Skeletal muscle satellite cell (primary cell): ENCODE data around the gene TGFB2.
A peak's percentile ranks its signal among the peaks of the same experiment; 100 is the strongest.

Experiments
- H3K27me3 ChIP-seq: 2 replicates; pipeline ENCODE4 v1.7.0; 2013; ENCODE audit warnings: low read length; ENCODE audit not compliant: control insufficient read depth, insufficient read depth
- H3K36me3 ChIP-seq: 2 replicates; pipeline ENCODE4 v1.7.0; 2013; ENCODE audit warnings: mild to moderate bottlenecking, control low read depth, low read length; ENCODE audit not compliant: insufficient read depth
- H3K4me1 ChIP-seq: 2 replicates; pipeline ENCODE4 v1.7.0; 2013; ENCODE audit warnings: low read length; ENCODE audit not compliant: control insufficient read depth, insufficient read depth
- H3K4me2 ChIP-seq: 2 replicates; pipeline ENCODE4 v1.7.0; 2013; ENCODE audit warnings: mild to moderate bottlenecking, low read length
- H3K4me3 ChIP-seq: 2 replicates; pipeline ENCODE4 v1.7.0; 2013; ENCODE audit warnings: low read length
- H3K9ac ChIP-seq: 2 replicates; pipeline ENCODE4 v1.7.0; 2013; ENCODE audit warnings: mild to moderate bottlenecking, low read depth, low read length, moderate library complexity
- H3K9me3 ChIP-seq: replicated peaks from 2 replicates; pipeline ENCODE4 v1.7.0; 2013; ENCODE audit warnings: mild to moderate bottlenecking, control low read depth, low read length

TGFB2 gene

GRCh38 chr1:218472885-218473284, 127.7 kb downstream of the TGFB2 start:
- Histone ChIP-seq H3K9me3 (no peaks in the 10 kb centered on the region), H3K4me2 (no peak overlapping the region), H3K27me3 (no peaks in the 10 kb centered on the region), H3K36me3 (no peaks in the 10 kb centered on the region), H3K9ac (no peak overlapping the region), H3K4me3 (no peak overlapping the region), H3K4me1 (peaks cover 37% of the 10 kb centered on the region)

- H3K36me3 ChIP-seq: no peaks in the 10 kb centered on the region
- H3K9me3 ChIP-seq: no peaks in the 10 kb centered on the region
- H3K4me1 ChIP-seq: peaks cover 41% of the 10 kb centered on the region
- H3K27me3 ChIP-seq: no peaks in the 10 kb centered on the region
- H3K9ac ChIP-seq: no peak overlapping the region
- no peak overlapping the region for H3K4me2 ChIP-seq
- no peak overlapping the region for H3K4me3 ChIP-seq
Observed at GRCh38 chr1:218473522-218473921, 128.4 kb downstream of the TGFB2 start.

- H3K36me3 ChIP-seq: no peaks in the 10 kb centered on the region
- no peak overlapping the region for H3K4me3 ChIP-seq
- H3K4me2 ChIP-seq: no peak overlapping the region
- H3K4me1 ChIP-seq: peaks cover 48% of the 10 kb centered on the region
- no peaks in the 10 kb centered on the region for H3K9me3 ChIP-seq
- H3K27me3 ChIP-seq: no peaks in the 10 kb centered on the region
- no peak overlapping the region for H3K9ac ChIP-seq
Observed at GRCh38 chr1:218474128-218474527, 129.0 kb downstream of the TGFB2 start.

GRCh38 chr1:218475275-218475674, 130.1 kb downstream of the TGFB2 start:
- Histone ChIP-seq H3K27me3 (no peaks in the 10 kb centered on the region), H3K4me3 (no peak overlapping the region), H3K9me3 (no peaks in the 10 kb centered on the region), H3K9ac (peak overlapping the region; percentile 9), H3K4me2 (no peak overlapping the region), H3K4me1 (peaks cover 59% of the 10 kb centered on the region), H3K36me3 (no peaks in the 10 kb centered on the region)

GRCh38 chr1:218475699-218476098, 130.6 kb downstream of the TGFB2 start:
- H3K9ac ChIP-seq: peak overlapping the region; percentile 28
- H3K4me3 ChIP-seq: no peak overlapping the region
- peaks cover 62% of the 10 kb centered on the region for H3K4me1 ChIP-seq
- no peaks in the 10 kb centered on the region for H3K36me3 ChIP-seq
- no peaks in the 10 kb centered on the region for H3K9me3 ChIP-seq
- no peak overlapping the region for H3K4me2 ChIP-seq
- H3K27me3 ChIP-seq: no peaks in the 10 kb centered on the region

- H3K9me3 ChIP-seq: no peaks in the 10 kb centered on the region
- H3K9ac ChIP-seq: peak overlapping the region; percentile 65
- H3K36me3 ChIP-seq: no peaks in the 10 kb centered on the region
- H3K4me2 ChIP-seq: peak overlapping the region; percentile 20
- no peak overlapping the region for H3K4me3 ChIP-seq
- H3K27me3 ChIP-seq: no peaks in the 10 kb centered on the region
- peaks cover 68% of the 10 kb centered on the region for H3K4me1 ChIP-seq
Observed at GRCh38 chr1:218476385-218476784, 131.2 kb downstream of the TGFB2 start.

- H3K27me3 ChIP-seq: no peaks in the 10 kb centered on the region
- peaks cover 71% of the 10 kb centered on the region for H3K4me1 ChIP-seq
- no peak overlapping the region for H3K9ac ChIP-seq
- no peak overlapping the region for H3K4me2 ChIP-seq
- no peaks in the 10 kb centered on the region for H3K9me3 ChIP-seq
- no peak overlapping the region for H3K4me3 ChIP-seq
- H3K36me3 ChIP-seq: no peaks in the 10 kb centered on the region
Observed at GRCh38 chr1:218478336-218478735, 133.2 kb downstream of the TGFB2 start.

- peaks cover 66% of the 10 kb centered on the region for H3K4me1 ChIP-seq
- H3K27me3 ChIP-seq: no peaks in the 10 kb centered on the region
- peak overlapping the region; percentile 11 for H3K4me3 ChIP-seq
- no peaks in the 10 kb centered on the region for H3K9me3 ChIP-seq
- peak overlapping the region; percentile 81 for H3K9ac ChIP-seq
- H3K4me2 ChIP-seq: peak overlapping the region; percentile 66
- no peaks in the 10 kb centered on the region for H3K36me3 ChIP-seq
Observed at GRCh38 chr1:218479436-218480115, 134.4 kb downstream of the TGFB2 start.

- H3K27me3 ChIP-seq: no peaks in the 10 kb centered on the region
- no peaks in the 10 kb centered on the region for H3K9me3 ChIP-seq
- H3K9ac ChIP-seq: peak overlapping the region; percentile 81
- no peaks in the 10 kb centered on the region for H3K36me3 ChIP-seq
- peak overlapping the region; percentile 11 for H3K4me3 ChIP-seq
- peak overlapping the region; percentile 66 for H3K4me2 ChIP-seq
- H3K4me1 ChIP-seq: peaks cover 61% of the 10 kb centered on the region
Observed at GRCh38 chr1:218480137-218480536, 135.0 kb downstream of the TGFB2 start.

- Histone ChIP-seq H3K27me3 (no peaks in the 10 kb centered on the region), H3K4me2 (peak overlapping the region; percentile 35), H3K9me3 (no peaks in the 10 kb centered on the region), H3K9ac (peak overlapping the region; percentile 81), H3K4me1 (peaks cover 56% of the 10 kb centered on the region), H3K4me3 (no peak overlapping the region), H3K36me3 (no peaks in the 10 kb centered on the region)
Observed at GRCh38 chr1:218480588-218481099, 135.5 kb downstream of the TGFB2 start.

GRCh38 chr1:218481116-218481775, 136.1 kb downstream of the TGFB2 start:
- H3K9me3 ChIP-seq: no peaks in the 10 kb centered on the region
- H3K36me3 ChIP-seq: no peaks in the 10 kb centered on the region
- H3K4me2 ChIP-seq: peak overlapping the region; percentile 35
- H3K4me3 ChIP-seq: no peak overlapping the region
- peak overlapping the region; percentile 60 for H3K9ac ChIP-seq
- H3K4me1 ChIP-seq: peaks cover 50% of the 10 kb centered on the region
- no peaks in the 10 kb centered on the region for H3K27me3 ChIP-seq

- no peak overlapping the region for H3K4me3 ChIP-seq
- peaks cover 43% of the 10 kb centered on the region for H3K4me1 ChIP-seq
- H3K4me2 ChIP-seq: no peak overlapping the region
- no peaks in the 10 kb centered on the region for H3K27me3 ChIP-seq
- no peaks in the 10 kb centered on the region for H3K9me3 ChIP-seq
- H3K36me3 ChIP-seq: no peaks in the 10 kb centered on the region
- H3K9ac ChIP-seq: no peak overlapping the region
Observed at GRCh38 chr1:218482683-218483082, 137.5 kb downstream of the TGFB2 start.
